ENCODE results near the gene MINDY2. TPM values are rescaled to one million over a fixed set of nuclear protein-coding genes. Genes with fewer than 3 reads are reported as not detected.

MINDY2 gene
- total and polyA plus RNA-seq, 9 of the 15 experiments (the other 6 are each of a cell fraction or from before 2014, with no cell fraction given): 2.4 to 15.3 (median 7.2) TPM

DNA sequence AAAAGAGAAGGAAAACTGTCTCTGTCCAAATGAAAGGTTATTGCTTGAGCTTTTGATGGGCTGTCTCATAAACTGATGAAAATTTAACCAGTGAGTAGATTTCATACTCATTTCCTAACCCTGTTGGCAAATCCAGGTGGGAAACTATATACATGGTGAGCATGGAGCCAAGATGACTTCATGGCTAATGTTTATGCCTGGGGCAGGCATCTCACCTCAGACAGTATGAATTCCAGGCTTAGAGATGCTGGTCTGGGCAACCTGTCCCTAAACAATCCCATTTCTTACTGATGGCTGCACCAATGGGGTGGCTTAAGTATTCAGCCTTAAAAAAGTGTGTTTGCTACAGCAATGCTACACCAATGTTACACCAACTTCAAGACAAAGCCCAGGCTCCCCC is 104.2 kb downstream of the MINDY2 start:
- H3K36me3 ChIP-seq (ENCODE audit: control insufficient read depth, insufficient read depth, low read length): peaks cover 29% of the 10 kb centered on the region
- no peaks in the 10 kb centered on the region for H3K9me3 ChIP-seq (replicated peaks; ENCODE audit: control insufficient read depth, insufficient read depth, low read depth, low read length)
- ChIA-PET CTCF (ENCODE audit: low intra/inter-chr PET ratio) (no interaction called here), POLR2A (interaction anchor here (0.7 kb wide), 1 partner anchor 8 kb away, joined by 3 read pairs; no protein-coding TSS in a partner anchor)
- DNase-seq (ENCODE audit: extremely low read depth in 1 of 4, low spot score in 3 of 4) (no peak), FAIRE-seq (no peak), ATAC-seq (peak; percentile 14; the same call in 2 of the 3 replicates)
- no peaks in the 10 kb centered on the region; a peak in 1 of 5 replicates for H3K4me1 ChIP-seq (replicated peaks in 1 of 2; ENCODE audit: control insufficient read depth in 2 of 2, insufficient read depth in 2 of 2, low read length in 2 of 2)
- TF ChIP-seq MCM5 (IDR thresholded peaks at IDR 0.05; ENCODE audit: low read depth) (no peak), ZBTB43 (CRISPR knock-in tag; IDR thresholded peaks at IDR 0.05) (no peak), RNF2 (IDR thresholded peaks at IDR 0.05) (no peak), ZNF639 (CRISPR knock-in tag; conservative IDR thresholded peaks at IDR 0.05 in 1 of 2, IDR thresholded peaks at IDR 0.05 in 1 of 2) (no peak), TSC22D4 (tag; IDR thresholded peaks at IDR 0.05) (no peak), KDM4B (IDR thresholded peaks at IDR 0.05; ENCODE audit: borderline replicate concordance in 2 of 2, low read depth in 1 of 2) (no peak), ZHX1 (conservative IDR thresholded peaks at IDR 0.05; ENCODE audit: low read length) (no peak), BCL6 (CRISPR knock-in tag; IDR thresholded peaks at IDR 0.05) (no peak), TCF3 (CRISPR knock-in tag; IDR thresholded peaks at IDR 0.05) (no peak), SMAD3 (CRISPR knock-in tag; conservative IDR thresholded peaks at IDR 0.05) (no peak)
- TF ChIP-seq, protein P1, sequence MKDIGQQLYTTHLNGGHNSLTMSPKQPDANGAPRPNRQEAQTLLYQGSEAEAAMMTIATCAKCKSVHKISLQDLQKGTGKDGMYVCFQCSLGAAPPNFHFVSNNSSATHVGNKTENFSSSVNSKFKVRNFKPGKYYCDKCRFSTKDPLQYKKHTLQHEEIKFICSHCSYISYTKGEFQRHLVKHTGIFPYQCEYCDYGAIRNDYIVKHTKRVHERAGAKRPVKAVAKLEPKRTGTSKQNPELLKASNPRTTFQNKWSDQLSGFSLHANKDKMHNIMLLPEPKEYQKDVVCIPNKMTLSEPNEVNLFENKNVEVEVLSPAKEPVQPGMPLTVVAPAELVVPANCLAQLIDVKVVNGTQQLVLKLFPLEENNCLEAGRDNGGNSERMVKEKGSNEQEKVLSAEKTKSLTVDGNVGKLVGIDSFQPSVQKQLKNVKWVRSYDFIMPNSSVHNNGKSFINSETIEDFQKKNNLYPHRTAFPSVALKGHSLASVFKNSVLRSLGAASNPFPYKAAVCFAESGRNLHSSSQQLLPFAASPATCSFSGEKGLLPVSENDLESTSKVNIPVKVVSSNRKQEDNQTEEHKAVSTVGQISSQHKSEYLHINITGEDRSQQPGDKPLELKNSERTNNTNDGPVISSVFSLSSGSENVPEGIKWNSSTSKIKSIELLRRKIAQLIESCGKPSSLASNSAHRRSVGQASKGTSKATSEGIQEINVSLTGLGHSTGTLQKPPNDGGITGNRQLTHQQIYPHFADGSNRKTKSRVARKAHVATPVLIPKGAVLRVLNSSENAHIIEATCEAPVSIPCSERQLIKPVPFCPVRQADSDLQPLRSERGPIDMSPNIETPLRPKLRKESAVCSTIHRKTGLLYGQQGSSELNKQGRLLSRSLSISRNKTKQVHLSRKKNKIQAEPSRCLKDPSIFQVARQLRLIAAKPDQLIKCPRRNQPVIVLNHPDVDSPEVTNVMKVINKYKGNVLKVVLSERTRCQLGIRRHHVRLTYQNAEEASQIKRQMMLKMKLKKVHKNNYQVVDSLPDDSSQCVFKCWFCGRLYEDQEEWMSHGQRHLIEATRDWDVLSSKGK (CRISPR knock-in tag; IDR thresholded peaks at IDR 0.05): no peak
- no peak overlapping the region for H3K4me3 ChIP-seq
- no peaks in the 10 kb centered on the region; the same call in 1 of the 2 replicates for H4K20me1 ChIP-seq (replicated peaks; ENCODE audit: control insufficient read depth, insufficient read depth, low read length)
- intact Hi-C loops (cut with micrococcal nuclease): no loop called here
- in situ Hi-C loops (cut with MboI): no loop called here
- no peak overlapping the region for H3K9ac ChIP-seq (ENCODE audit: insufficient read depth in 1 of 2, low read depth in 2 of 2, low read length in 2 of 2)
- no peaks in the 10 kb centered on the region for H3K79me2 ChIP-seq (ENCODE audit: control insufficient read depth, insufficient read depth, low read length)
- no peak overlapping the region for H2AFZ ChIP-seq (ENCODE audit: low read depth, low read length)
- H3K4me2 ChIP-seq (ENCODE audit: insufficient read depth, low read length): no peak overlapping the region
- H3K9me1 ChIP-seq (ENCODE audit: control insufficient read depth, insufficient read depth, low read length): no peaks in the 10 kb centered on the region
- H3K27ac ChIP-seq (ENCODE audit: extremely low read depth, low read depth, low read length): no peak overlapping the region
- BruUV-seq (replicated peaks): no TSS peak
- no peaks in the 10 kb centered on the region for H3K27me3 ChIP-seq (ENCODE audit: control insufficient read depth in 2 of 2, insufficient read depth in 2 of 2, low read length in 2 of 2)

All from K562 (cell line).